Caco-2 (cell line): ENCODE results near the gene RBPJL. TPM values are rescaled to one million over a fixed set of nuclear protein-coding genes. Genes with fewer than 3 reads are reported as not detected.

Source experiments
- BruUV-seq: library from RNA; stranded (reverse); fragments of 400-500 nt; replicated peaks from 2 replicates; lab custom pipeline; 2021; lab: Mats Ljungman, UMichigan
- CTCF ChIA-PET: fragments of 300-600 bp; sonication (Branson Sonifier 250); formaldehyde crosslinking; loops from one replicate; lab custom pipeline; 2022; ENCODE audit warnings: antibody characterized with exemption; lab: Charles Lee
- POLR2A ChIA-PET: fragments of 300-600 bp; sonication (Branson Sonifier 250); formaldehyde crosslinking; loops from one replicate; lab custom pipeline; 2022; ENCODE audit warnings: antibody characterized with exemption; lab: Charles Lee
- DNase-seq, 2 experiments: peaks; one replicate each; pipeline versions ENCODE4 v3.0.0 to v3.0.0-alpha.2; 2020 to 2022
- H3K27me3 ChIP-seq: replicated peaks from 2 replicates; pipeline ENCODE4 v1.6.0; 2011; ENCODE audit warnings: low read length; ENCODE audit not compliant: control insufficient read depth, insufficient read depth
- H3K36me3 ChIP-seq: 2 replicates; pipeline ENCODE4 v1.5.1; 2011; ENCODE audit warnings: low read length; ENCODE audit not compliant: control insufficient read depth, insufficient read depth
- H3K4me1 ChIP-seq: fragments of 250-450 bp; sonication (Bioruptor Pico); 2 replicates; pipeline ENCODE4 v1.5.1; 2020; ENCODE audit warnings: mild to moderate bottlenecking
- H3K4me3 ChIP-seq: 2 replicates; pipeline ENCODE4 v1.5.1; 2011; ENCODE audit warnings: low read depth, mild to moderate bottlenecking, control low read depth, low read length
- H3K9me3 ChIP-seq: fragments of 250-450 bp; sonication (Bioruptor Pico); 2 replicates; pipeline ENCODE4 v1.5.1; 2020; ENCODE audit warnings: mild to moderate bottlenecking, moderate library complexity
- H3K27ac Mint-ChIP-seq: one replicate; pipeline ENCODE4 v1.8.0; 2022; ENCODE audit warnings: mixed read lengths; ENCODE audit not compliant: unreplicated experiment
- H3K27me3 Mint-ChIP-seq: one replicate; pipeline ENCODE4 v1.8.0; 2022; ENCODE audit warnings: mixed read lengths; ENCODE audit not compliant: insufficient read depth, unreplicated experiment
- H3K36me3 Mint-ChIP-seq: one replicate; pipeline ENCODE4 v1.8.0; 2022; ENCODE audit warnings: mild to moderate bottlenecking, mixed read lengths; ENCODE audit not compliant: insufficient read depth, unreplicated experiment
- H3K4me1 Mint-ChIP-seq: one replicate; pipeline ENCODE4 v1.8.0; 2022; ENCODE audit warnings: low read depth, mixed read lengths; ENCODE audit not compliant: unreplicated experiment
- H3K4me3 Mint-ChIP-seq: one replicate; pipeline ENCODE4 v1.8.0; 2022; ENCODE audit warnings: mild to moderate bottlenecking, moderate library complexity, mixed read lengths; ENCODE audit not compliant: unreplicated experiment
- H3K9me3 Mint-ChIP-seq: one replicate; pipeline ENCODE4 v1.8.0; 2022; ENCODE audit warnings: mixed read lengths; ENCODE audit not compliant: unreplicated experiment
- intact Hi-C: fragments of 100-400 bp; cut with micrococcal nuclease; formaldehyde crosslinking; loops from one replicate; pipeline ENCODE4 v1.10.0; 2022; ENCODE audit not compliant: unreplicated experiment
- total RNA-seq: library from RNA; stranded (reverse); gene quantifications from 2 replicates; pipeline ENCODE4 v1.2.3, GENCODE V29; 2022
- TF ChIP-seq, protein P1 (sequence below), 2 experiments: fragments of 200-600 bp in 1 of 2; IDR thresholded peaks; 1 replicate in 1 of 2; 2 replicates in 1 of 2; pipeline versions ENCODE4 v1.5.1 to v1.8.0; 2011 to 2022; ENCODE audit warnings: antibody characterized with exemption in 1 of 2, control low read depth in 1 of 2, inconsistent platforms in 1 of 2, low read depth in 1 of 2, low read length in 1 of 2, mild to moderate bottlenecking in 1 of 2, moderate library complexity in 1 of 2; ENCODE audit not compliant: insufficient read depth in 1 of 2, severe bottlenecking in 1 of 2, unreplicated experiment in 1 of 2

The RBPJL gene
- total RNA-seq, 1 experiment from 2014 or later: not detected

DNA sequence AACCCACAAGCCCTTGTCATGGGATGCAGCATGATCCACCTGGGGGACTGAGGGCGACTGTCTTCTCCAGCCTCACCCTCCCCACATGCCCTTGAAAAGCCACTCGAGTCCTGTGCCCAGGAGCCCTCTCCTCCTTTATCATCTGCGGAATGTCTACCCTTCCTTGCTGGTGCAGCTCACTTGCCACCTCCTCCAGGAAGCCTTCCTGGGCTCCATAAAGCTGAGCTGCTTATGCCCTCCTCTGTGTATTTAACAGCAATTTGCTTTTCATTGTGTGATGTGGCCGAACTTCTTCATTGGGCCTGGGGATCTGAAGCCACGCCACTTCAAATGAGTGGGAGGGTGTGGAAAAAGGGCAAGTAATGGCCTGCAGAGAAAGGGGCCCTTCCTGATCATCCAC is 17.8 kb upstream of the RBPJL start:
- TF ChIP-seq, protein P1, sequence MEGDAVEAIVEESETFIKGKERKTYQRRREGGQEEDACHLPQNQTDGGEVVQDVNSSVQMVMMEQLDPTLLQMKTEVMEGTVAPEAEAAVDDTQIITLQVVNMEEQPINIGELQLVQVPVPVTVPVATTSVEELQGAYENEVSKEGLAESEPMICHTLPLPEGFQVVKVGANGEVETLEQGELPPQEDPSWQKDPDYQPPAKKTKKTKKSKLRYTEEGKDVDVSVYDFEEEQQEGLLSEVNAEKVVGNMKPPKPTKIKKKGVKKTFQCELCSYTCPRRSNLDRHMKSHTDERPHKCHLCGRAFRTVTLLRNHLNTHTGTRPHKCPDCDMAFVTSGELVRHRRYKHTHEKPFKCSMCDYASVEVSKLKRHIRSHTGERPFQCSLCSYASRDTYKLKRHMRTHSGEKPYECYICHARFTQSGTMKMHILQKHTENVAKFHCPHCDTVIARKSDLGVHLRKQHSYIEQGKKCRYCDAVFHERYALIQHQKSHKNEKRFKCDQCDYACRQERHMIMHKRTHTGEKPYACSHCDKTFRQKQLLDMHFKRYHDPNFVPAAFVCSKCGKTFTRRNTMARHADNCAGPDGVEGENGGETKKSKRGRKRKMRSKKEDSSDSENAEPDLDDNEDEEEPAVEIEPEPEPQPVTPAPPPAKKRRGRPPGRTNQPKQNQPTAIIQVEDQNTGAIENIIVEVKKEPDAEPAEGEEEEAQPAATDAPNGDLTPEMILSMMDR (IDR thresholded peaks at IDR 0.05; ENCODE audit: insufficient read depth in 1 of 2, low read depth in 1 of 2, low read length in 1 of 2, severe bottlenecking in 1 of 2, unreplicated experiment in 1 of 2): no peak
- no peaks in the 10 kb centered on the region for H3K9me3 ChIP-seq
- H3K4me3 Mint-ChIP-seq: no peak overlapping the region
- H3K9me3 Mint-ChIP-seq: no peaks in the 10 kb centered on the region
- H3K36me3 Mint-ChIP-seq: no peaks in the 10 kb centered on the region
- H3K4me3 ChIP-seq: no peak overlapping the region
- no peak overlapping the region for H3K27ac Mint-ChIP-seq
- intact Hi-C loops: no loop called here
- POLR2A ChIA-PET: no interaction called here
- no peaks in the 10 kb centered on the region for H3K4me1 Mint-ChIP-seq
- H3K27me3 ChIP-seq: peaks cover 4% of the 10 kb centered on the region; the same call in 1 of the 2 replicates
- BruUV-seq: no TSS peak
- peaks cover 22% of the 10 kb centered on the region for H3K27me3 Mint-ChIP-seq
- DNase-seq: no peak
- no peaks in the 10 kb centered on the region for H3K4me1 ChIP-seq
- CTCF ChIA-PET: interaction anchor here (7.4 kb wide), 1 partner anchor 245 kb away, joined by 67 read pairs; no protein-coding TSS in a partner anchor
- H3K36me3 ChIP-seq: no peaks in the 10 kb centered on the region

DNA sequence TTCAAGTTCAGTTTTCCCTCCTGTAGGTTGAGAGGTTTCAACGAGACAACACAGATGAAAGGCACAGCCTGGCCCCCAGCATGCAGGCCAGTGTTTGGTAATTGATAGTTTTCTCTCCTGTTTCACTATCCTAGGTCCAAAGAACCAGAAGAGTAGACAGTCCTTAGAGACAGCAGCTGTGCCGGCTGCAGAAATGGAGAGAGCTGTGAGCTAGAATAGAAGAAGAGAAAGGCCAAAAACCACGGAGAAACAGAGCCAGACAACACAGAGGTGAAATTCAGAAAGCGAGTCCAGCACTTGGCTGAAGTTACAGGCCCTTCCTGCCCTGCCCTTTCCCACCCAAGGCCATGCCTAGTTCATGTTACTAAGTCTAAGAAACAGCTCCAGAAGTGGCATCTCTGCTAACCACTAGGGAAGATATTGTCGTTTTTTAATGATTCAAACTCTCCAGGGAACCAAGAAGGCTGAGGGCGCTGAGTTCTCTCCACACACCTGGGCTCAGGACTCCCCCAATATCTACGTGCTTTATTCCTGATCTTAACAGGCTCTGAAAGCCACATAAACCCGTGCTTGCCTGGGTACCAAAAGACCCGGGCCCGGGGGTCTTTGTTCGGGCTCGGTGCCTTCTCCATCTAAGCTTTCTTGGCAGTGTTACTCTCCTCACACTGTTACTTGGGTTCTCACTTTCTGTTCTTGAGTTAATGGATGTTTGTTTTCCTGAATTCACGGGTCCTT is 16.5 kb upstream of the RBPJL start:
- Histone ChIP-seq H3K27me3 (peaks cover 4% of the 10 kb centered on the region; the same call in 1 of the 2 replicates), H3K9me3 (peaks cover 11% of the 10 kb centered on the region), H3K4me1 (no peaks in the 10 kb centered on the region), H3K4me3 (no peak overlapping the region), H3K36me3 (no peaks in the 10 kb centered on the region)
- Mint-ChIP-seq H3K4me1 (no peaks in the 10 kb centered on the region), H3K27me3 (peaks cover 21% of the 10 kb centered on the region), H3K9me3 (no peaks in the 10 kb centered on the region), H3K27ac (no peak overlapping the region), H3K36me3 (no peaks in the 10 kb centered on the region), H3K4me3 (no peak overlapping the region)
- DNase-seq: peak in 1 of 2 experiments; percentile 31
- BruUV-seq: no TSS peak
- ChIA-PET CTCF (interaction anchor here (0.7 to 7.4 kb wide), 28 partner anchors 13 to 595 kb away, joined by 3 to 67 read pairs (median 4); partner anchors contain the start of genes KCNS1, PI3 and SYS1), POLR2A (no interaction called here)
- TF ChIP-seq, protein P1 (IDR thresholded peaks at IDR 0.05; ENCODE audit: insufficient read depth in 1 of 2, low read depth in 1 of 2, low read length in 1 of 2, severe bottlenecking in 1 of 2, unreplicated experiment in 1 of 2): no peak
- intact Hi-C loops: loop anchor here (1.0 to 5.0 kb wide), 4 partner anchors 53 to 208 kb away; no protein-coding TSS in a partner anchor

DNA sequence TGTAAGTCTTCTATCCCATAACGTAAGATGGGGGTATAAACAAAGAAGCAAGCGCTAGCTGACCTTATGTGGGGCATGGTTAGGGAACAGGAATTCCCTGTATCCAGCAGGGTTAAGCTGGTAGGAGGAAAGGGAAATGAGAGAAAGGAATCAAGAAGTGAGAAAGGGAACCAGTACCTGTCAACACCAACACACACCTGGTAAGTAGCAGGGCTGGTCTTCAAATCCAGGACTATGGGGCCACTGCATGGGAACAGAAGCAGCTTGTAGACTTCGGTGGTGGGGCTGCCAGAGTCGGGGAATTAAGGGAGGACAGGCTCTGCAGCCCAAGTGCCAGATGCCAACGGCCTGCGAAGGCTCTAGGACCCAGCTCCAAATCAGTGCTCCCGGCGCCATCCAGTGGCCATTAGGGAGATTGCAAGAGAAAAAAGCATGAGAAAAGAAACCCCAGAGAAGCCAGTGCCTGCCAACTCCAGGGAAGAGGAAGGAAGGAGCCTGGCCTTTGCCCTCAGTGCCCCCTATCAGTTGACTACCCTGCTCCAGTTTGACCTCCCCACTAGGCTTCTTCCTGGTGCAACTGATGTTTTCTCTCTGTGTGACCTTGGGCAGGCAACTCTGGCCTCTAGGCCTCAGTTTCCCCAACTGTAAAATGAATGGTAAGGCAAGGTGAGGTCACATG is 15.8 kb upstream of the RBPJL start:
- no peaks in the 10 kb centered on the region for H3K4me1 Mint-ChIP-seq
- H3K27ac Mint-ChIP-seq: no peak overlapping the region
- POLR2A ChIA-PET: no interaction called here
- H3K27me3 ChIP-seq: peaks cover 4% of the 10 kb centered on the region; the same call in 1 of the 2 replicates
- intact Hi-C loops: loop anchor here (1.0 to 5.0 kb wide), 7 partner anchors 54 to 280 kb away; no protein-coding TSS in a partner anchor
- no peaks in the 10 kb centered on the region for H3K9me3 Mint-ChIP-seq
- H3K4me3 Mint-ChIP-seq: no peak overlapping the region
- peak; percentile 88 to 91 for DNase-seq
- CTCF ChIA-PET: interaction anchor here (0.6 to 7.4 kb wide), 32 partner anchors 12 to 594 kb away, joined by 3 to 67 read pairs (median 4); partner anchors contain the start of genes KCNS1, PI3, STK4 and SYS1
- no peaks in the 10 kb centered on the region for H3K36me3 ChIP-seq
- BruUV-seq: no TSS peak
- peaks cover 21% of the 10 kb centered on the region for H3K27me3 Mint-ChIP-seq
- H3K36me3 Mint-ChIP-seq: no peaks in the 10 kb centered on the region
- H3K9me3 ChIP-seq: peaks cover 15% of the 10 kb centered on the region
- no peak overlapping the region for H3K4me3 ChIP-seq
- TF ChIP-seq, protein P1 (IDR thresholded peaks at IDR 0.05; ENCODE audit: insufficient read depth in 1 of 2, low read depth in 1 of 2, low read length in 1 of 2, severe bottlenecking in 1 of 2, unreplicated experiment in 1 of 2): peak; percentile 98 to 99
- no peaks in the 10 kb centered on the region for H3K4me1 ChIP-seq
